ENCODE measurements around the gene KCND3.

The KCND3 gene

DNA sequence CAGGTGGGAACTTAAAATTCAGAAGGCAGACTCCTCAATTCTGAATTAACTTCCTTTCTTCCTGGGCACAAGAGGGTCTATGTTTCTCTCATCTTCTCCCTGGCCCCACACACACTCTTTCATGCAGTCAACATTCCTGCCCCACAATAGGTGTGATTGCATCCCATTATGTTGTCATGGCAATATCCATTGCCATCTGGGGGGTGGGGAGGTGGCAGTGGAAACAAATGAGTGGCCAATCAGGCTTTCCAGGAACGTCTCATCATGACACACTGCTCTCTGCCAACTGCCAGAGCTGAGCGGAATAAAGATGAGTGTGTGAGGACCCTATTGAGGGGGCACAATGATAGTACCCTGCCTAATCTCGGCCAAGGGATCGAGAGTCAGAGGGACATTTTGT lies 80.4 kb downstream of the KCND3 start:
- DNase-seq: no peak

DNA sequence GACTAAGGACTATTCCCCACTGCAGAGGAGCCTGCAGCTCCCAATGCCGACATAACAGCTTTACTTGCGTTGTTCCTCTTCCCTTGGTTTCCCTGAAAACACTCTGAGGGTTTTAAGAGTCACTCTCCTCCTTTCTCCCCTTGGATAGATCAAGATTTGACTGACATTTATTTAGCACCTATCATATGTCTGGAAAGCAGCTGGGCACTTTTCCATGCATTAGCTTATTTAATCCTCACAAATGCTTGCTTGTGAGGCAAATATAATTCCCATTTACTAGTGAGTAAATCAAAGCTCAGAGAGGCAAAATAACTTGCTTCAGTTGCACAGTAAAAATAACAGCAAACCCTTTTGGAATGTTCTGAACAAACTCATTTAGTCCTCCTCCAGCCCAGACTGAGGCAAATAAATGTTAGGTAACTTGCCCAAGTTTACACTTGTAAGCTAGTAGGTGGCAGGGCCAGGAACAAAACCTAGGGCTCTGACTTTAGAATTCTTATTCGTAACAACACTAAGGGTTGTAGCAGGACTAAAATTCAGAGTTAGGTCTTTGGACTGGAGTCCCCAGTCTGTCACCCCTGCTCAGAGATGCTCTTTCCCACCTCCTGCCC lies 81.4 kb downstream of the KCND3 start:
- DNase-seq: no peak

DNA sequence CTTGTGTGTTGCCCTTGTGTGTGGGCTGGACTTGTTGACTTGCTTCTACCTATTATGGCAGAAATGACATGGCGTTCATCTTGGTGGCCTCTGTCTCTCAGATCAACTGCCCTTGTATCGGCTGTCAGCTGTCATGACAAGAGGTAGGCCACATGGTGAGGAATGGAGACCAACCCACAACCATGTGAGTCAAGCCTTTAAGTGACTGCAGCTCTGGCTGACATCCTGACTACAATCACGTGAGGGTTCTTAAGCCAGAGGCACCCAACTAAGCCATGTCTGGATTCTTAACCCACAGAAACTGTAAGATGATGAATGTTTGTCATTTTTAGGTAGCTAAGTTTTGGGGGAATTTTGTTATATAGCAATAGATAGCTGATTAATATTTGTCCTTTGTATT lies 82.1 kb downstream of the KCND3 start:
- no peak for DNase-seq

DNA sequence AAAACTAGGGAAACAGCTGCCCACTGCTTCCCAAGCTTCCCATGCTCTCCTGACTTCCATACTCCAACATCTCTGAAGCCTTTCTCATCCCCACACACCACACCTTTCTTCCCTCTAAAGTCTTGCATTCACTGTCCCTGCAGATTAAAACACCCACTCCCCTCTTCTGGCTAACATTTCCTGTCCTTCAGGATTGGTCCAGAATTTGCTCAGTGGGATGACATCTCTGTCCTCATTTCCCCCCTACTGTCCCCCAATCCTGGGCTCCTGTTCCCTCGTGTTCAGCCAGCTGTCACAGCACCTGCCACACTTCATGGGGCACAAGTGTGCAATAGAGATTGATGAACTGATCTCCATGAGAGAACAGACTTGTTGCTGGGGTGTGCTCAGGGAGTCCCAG lies 82.7 kb downstream of the KCND3 start:
- DNase-seq: no peak

DNA sequence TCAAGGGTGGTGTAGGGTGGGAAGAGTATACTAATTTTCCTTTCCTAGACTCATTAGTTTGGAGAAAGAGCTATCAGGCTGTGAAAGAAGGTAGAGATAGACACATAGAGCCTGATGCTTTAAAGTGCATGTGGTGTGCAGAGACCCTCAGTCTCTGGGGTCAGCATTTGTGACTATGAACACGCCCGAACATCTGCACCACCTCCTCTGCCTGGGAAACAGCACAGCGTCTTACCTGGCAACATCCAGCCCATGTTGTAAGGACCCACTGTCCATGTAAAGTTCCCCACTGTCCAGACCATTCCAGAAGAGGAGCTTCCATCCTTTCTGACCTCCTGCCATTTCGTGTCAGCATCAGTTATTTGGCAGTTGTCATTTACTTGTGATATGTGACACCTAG lies 83.4 kb downstream of the KCND3 start:
- DNase-seq: no peak

DNA sequence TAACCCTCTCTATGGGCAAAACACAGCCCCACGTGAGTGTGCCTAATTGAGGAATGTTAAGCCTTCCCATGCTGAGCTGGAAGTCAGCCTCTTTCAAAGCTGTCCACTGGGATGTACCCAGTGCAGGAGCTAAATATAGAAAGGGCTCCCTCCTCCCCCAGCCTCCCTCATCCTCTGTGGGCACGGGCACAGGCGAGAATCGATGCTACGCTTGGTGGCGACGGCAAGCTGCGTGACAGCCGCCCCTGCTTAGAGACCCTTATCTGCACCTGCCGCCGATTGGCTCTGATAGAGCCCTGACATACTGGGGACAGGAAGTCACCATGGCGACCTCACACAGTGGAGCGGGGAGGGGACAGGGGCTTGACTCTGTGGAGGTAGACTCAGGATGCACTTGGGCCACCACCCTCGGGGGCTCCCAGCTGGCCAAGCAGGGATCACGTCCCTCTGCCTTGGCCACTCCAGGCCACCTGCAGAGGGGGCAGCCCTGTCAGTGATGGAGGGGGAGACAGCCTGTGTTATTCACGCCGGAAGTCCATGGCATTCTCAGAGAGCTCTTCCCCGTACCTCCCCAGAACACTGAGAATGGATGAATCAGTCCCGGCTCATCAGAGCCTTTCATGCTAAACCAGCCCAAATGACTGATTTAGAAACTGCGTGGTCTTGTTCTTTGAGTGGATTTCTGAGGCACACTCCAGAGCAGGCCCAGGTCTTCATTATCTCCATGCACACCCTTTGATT lies 84.8 kb downstream of the KCND3 start:
- DNase-seq: peak; percentile 62

DNA sequence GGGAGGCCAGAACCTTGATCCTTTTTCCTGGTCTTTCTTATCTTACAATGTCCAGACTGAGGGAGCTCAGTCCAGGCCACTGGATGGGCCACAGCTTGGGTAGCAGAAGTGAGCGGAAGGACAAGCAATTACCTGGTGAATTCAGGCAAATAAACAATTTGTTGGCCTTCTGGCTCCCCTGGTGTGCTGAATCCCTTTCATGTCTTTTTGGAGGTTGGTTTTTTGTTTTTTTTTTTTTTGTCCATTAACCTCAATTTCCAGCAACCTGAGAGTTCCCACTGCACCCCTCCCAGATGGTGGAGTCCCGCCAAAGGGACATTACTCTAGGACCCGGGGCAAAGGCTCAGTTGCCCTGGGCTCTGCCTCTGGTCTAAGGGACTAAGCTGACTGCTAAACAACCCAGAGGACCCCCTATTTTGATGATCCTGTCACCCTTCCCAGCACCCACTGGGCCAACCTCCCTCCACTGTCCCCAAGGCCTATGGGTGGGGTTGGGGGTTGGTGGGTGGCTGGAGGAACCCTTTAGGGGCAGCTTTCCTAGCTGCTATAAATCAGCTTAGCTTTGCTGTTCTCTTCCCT lies 85.5 kb downstream of the KCND3 start:
- no peak for DNase-seq

DNA sequence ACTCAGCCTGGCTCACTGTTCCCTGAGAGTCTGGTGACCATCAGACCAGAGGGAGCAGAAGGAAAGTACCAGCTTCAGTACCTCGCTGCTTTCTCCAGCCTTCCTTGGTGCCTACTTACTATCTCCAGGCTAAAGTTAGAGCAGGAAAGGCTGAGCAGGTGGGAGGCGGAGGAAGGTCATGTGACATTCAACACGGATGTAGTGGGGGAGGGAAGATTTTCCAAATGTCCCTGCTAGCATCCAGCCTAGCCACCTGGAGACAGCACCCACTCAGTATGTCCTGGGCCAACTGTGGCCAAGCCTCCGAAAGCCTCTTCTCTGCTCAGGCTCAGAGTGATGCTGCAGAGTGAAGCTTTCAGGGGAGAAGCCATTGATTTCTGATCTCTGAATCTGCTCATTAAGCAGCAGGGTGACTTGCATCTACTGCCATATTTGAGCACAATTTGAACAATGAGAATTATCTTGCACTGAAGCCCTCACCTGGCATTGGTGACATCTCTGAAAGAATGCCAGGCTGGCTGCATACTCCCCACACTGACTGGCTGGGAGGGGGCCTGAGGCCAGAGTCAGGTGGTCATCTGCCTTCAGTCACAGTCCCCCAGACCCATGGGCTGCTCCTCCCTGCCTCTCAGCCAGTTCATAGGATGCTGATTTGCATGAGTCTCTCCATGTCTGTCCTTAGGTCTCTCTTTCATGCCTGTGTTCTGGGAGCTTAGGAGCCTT lies 86.2 kb downstream of the KCND3 start:
- DNase-seq: no peak

DNA sequence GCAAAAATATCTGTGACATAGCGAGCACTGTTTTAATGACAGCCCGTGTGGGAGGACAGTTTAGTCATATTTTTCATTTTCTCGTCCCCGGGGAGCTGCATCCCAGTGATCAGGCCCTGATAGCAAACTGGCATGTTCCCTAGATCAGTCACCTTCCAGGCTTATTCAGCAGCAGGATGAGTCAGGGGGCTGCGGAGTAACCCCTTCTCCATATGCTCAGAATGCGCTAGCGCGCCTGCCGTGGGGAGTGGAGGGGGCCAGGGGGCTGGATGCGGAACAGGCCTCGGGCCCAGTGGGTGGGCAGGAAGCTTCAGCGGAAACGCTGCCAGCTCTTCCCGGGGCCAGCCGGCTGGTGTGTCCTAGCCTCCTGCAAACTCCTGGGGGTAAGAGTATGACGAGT lies 94.0 kb downstream of the KCND3 start:
- no peak for DNase-seq

DNA sequence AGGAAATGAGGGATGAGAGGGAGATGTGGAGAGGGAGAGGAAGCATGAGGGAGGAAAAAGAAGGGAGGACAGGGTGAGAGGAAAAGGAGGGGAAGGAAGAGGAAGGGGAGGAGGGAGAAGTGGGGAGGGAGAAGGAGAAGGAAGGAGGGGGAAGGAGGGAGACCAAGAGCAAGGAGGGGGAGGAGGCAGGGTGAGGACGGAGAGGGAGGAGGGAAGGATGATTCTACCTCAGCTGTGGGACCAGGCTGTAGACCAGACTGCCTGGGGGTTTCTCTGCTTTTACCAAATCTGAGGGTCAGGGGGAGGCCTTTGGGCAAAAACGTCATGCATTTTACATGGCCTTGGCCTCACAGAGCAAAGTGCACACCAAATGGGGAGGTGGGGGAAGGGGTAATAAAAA lies 94.5 kb downstream of the KCND3 start:
- DNase-seq: no peak

DNA sequence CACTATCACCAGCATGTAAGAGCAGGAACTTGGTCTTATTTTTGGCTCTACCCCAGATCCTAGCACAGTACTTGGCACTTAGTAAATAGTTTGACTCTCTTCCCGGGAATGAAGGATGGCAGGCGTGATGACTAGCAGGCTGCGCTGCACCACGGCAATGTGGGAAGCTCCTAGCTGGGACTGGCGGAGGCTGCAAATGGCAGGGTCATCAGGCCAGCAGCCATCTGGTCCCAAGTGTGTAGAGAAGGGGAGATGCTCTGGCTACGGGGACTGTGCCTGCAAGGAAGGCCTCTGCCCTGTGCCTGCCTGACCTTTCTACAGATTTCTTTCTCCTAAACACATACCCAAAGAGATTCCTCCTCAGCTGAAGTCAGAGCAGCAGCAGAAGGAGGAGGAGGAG lies 95.0 kb downstream of the KCND3 start:
- no peak for DNase-seq

DNA sequence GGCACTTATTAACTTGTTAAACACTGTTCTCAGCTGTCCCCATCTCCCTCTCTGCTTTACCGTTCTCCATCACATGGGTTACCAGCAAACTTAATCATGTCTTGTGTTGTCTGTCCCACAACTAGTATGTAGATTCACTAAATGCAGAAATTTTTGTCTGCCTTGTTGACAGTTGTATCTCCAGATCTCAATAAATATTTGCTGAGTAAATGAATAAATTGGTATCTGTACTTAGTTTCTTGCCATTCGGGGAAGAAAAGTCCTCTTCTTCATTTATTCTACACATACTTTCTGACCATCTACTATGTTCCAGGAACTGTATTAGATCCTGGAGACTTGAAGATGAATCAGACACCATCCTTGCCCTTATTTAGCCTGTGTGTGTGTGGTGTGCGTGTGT lies 97.9 kb downstream of the KCND3 start:
- no peak for DNase-seq

DNA sequence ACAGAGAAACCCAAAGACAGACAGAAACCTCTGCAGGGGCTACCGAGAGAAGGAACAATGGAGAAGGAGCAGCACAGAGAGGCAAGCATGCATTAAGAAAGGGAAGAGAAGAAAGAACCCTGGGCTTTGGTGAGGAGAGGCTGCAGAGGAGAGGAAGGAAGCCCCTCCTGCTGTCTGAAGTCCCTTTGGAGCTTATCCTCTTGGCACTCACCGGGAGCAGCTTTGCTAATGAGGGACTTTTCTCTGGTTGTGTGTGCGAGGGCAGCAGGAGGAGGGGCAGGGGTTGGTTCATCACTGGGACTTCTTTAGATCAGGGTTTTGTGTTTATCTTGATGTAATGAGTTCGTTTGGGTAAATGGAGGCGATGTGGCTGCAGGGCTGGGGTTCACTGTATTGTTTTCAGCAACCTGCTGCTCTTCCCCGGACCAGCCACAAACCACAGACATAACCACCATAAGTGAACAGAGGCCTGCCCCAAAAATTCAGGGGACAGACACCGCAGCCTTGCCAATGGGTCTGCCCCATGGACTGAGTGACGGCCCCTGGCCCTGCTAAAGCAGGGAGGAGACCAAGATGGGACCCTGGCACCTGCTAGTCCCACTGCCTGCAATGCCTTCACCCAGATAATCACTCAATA lies 100.6 kb downstream of the KCND3 start:
- DNase-seq: no peak

DNA sequence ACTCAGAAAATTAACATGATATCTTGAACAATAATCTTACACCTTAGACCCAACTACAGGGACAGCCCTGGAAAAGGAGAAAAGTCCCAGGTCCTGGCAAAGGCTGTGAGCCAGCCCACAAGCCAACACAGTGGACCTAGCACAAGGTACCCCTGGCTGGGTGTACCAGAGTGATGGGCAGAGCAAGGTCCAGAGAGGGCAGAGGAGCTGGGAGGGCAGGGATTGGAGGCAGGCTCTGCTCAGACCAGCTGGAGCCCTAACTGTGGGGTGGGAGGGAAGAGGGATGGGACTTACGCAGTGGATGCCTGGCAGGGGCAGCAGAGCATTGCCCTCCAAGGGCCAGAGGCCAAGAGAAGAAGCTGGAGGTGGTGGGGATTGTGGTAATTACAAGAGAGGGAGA lies 101.6 kb downstream of the KCND3 start:
- no peak for DNase-seq

DNA sequence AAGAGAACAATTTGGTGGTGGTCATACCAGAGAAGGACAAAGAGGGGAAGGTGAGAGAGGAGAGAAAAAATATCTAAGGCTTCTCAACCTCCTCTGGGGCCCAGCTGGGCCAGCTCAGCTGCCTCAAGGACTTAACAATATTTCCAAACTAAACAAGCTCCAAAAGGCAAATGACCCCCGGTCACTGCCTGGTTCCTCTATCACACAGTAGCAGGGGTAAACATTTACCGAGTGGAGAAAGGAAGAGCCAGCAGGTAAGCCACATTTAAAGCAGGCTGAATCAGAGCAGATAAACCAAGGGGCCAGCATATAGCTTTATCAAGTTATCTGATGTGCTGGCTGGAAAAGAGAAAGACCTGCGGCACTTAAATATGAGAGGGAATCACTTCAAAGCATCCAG lies 102.1 kb downstream of the KCND3 start:
- DNase-seq: no peak

DNA sequence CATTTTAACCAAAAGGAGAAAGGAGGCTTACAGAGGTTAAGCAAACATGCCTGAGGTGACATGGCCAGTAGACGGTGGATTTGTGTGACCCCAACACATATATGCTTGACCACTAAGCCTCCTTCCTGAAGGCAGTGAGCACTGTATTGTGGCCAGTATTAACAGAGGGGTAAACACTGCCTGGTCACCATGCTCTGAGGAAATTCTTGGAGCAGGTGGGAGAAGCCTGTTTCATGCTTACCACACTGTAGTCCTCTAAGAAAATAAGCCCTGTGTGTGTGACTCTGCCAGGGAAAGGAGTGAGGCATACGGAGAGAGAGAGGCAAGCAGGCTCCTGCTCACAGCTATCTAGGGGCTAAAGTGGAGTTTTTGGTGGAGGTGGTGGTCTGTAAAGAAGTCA lies 102.7 kb downstream of the KCND3 start:
- DNase-seq: no peak

DNA sequence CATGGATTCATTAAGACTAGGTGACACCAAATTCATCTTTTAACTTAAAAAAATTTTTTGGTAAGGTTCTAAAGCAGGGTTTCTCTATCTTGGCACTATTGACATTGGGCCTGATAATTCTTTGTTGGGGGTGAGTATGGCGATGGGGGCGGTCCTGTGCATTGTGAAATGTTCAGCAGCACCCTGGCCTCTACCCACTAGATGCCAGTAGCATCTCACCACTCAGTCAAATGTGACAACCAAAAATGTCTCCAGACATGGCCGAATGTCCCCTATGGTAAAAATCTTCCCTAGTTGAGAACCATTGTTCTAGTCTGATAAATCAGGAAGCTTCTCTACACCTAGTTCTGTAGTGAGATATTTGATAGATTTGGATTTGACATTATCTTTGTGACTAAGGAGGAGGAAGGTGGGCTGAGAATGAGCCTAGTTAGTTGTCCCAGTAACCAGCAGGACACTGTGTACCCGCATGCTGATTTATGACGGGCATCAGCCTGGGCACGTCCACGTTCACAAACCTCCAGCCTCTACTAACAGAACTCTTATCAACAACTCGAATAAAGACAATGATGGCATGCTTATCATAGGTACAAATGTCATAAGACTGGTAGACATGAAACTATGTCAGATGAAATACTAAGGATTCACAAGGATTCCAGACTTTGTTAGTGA lies 104.6 kb downstream of the KCND3 start:
- DNase-seq: no peak

DNA sequence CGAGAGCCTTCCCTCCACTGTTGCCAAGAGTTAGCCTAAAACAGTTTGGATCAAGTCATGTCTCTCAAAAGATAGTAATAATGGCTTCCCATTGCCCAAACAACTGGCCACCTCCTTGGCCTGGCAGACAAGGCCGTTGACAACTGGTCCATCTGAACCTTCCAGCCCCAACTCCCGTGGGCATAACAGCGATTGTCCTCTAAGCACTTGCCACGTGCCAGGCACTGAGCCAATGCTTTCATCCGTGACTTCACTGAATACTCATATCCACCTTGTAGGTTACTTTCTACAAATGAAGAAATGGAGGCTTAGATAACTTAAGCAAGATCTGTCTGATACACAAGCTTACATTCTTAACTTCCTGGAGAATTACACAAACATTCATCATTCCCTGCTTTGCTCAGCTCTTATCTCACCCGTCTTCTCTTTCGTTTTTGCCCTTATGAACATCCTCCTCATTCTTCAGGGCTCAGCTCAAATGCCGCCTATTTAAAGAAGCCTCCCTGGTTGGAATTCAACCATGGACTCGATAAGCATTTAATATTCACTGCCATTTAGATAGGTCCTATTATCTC lies 106.4 kb downstream of the KCND3 start:
- no peak for DNase-seq

DNA sequence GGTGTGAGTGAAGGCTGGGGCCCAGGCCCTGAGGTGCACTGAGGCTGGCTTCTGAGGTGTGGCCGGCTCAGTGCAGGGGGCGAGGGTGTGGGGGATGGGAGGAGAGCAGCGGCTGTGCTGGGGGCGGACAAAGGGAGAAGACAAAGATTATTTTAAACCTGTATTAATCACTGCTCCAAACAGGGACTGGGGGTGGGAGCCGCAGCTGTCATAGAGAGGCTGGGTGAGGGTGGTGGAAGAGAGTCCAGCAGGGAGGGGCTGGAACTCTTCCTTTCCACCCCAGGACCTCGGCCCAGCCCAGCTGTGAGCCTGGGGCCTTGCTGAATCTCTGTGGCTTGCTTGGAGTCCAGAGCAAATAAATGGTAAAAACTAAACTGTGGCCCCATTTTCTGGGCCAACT lies 106.9 kb downstream of the KCND3 start:
- DNase-seq: no peak

DNA sequence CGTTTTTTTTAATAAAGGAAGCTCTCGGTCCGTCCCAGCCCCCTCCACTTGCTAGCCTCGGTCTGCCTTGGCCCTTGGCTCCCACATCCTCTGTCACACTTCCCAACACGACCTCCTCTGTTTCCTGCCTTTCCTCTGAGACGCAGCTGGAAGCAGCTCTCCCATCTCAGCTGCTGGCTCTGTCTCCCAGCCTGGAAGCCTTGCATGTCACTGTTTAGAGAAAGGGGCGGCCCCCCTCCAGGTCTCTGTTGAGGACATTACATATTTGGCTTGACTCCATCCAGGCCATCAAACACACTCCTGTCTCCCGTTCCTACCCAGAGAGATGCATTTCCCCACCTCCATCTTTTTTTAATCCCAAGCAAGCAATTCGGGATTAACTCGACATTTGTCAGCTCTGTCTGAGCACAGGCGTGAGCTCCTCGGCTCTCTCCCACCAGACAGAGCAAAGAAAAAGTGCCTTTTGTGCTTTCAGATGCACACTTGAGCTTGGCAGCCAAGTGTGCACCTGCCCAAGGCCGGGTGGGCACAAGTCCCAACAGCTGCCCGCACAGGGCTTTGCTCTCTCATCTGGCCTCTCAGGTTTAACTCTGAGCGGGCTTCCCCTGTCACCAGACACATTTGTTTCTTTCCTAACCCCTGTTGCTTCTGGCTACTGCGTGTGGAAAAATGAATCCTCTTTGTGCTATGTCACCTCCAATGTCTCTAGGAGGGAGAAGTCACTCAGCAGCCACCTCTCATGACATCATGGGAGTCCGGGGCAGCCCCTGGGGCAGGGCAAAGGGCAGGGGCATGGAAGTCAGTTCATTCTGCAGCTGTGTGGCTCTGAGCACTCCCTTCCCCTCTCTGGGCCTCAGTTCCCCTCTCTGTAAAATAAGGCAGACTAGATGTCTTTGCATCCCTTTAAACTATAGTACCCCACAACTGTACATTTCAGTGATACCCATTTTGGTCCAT lies 108.3 kb downstream of the KCND3 start:
- DNase-seq: no peak

DNA sequence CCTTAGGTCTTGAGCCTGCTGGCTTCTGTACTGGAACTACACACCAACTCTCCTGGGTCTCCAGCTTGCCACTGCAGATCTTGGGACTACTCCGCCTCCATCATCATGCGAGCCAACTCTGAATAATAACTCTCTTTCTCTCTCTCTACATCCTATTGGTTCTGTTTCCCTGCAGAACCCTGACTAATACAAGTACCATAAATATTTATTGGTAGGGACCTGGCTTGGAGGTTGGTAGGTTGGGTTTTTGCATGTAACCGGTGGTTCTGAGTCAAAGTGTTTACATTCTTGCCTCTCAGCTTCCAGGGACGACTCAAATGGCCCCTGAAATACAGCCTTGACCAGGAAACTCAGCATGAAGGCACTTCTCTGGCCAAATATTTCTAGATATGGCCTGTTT lies 110.4 kb downstream of the KCND3 start:
- DNase-seq: no peak
